Spleen (tissue), 7 donors: ENCODE measurements around the gene STAU1.

Source experiments
- CTCF ChIP-seq, 11 experiments: fragments of 200-600 bp in 7 of 11; fragments of 450-650 bp in 4 of 11; sonication (generic) in 4 of 11; IDR thresholded peaks in 8 of 11; conservative IDR thresholded peaks in 3 of 11; 1 replicate in 7 of 11; 2 replicates in 4 of 11; pipeline versions ENCODE4 v1.4.0 to v1.8.0; 2016 to 2021; ENCODE audit warnings: antibody characterized with exemption in 11 of 11, inconsistent platforms in 4 of 11, mild to moderate bottlenecking in 1 of 11
- POLR2A ChIP-seq, 3 donors: fragments of 450-650 bp; IDR thresholded peaks; one replicate each; pipeline ENCODE4 v1.5.1; 2017; ENCODE audit warnings: antibody characterized with exemption in 3 of 3, mild to moderate bottlenecking in 1 of 3
- POLR2AphosphoS5 ChIP-seq, 3 donors: sonication (generic); formaldehyde crosslinking; IDR thresholded peaks; one replicate each; pipeline ENCODE4 v1.5.1; 2017; ENCODE audit warnings: antibody characterized with exemption in 3 of 3
- donor health status: DM: no; HTN: no; CAD: no; lungs with moderate emphysema.
- donor health status: DM: no; HTN: no; CAD: no.
- donor health status: DM: no; HTN: no; CAD: no.

DNA sequence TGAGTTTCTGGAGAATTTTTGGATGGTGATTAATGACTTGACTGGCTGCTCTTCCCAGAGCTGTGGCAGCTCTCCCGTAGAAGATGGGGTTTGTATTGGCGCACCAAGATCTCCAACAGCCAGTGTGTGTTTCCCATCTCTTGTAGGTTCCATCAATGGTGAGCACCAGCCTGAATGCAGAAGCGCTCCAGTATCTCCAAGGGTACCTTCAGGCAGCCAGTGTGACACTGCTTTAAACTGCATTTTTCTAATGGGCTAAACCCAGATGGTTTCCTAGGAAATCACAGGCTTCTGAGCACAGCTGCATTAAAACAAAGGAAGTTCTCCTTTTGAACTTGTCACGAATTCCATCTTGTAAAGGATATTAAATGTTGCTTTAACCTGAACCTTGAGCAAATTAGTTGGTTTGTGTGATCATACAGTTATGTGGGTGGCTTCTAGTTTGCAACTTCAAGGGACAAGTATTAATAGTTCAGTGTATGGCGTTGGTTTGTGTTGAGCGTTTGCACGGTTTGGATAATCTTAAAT, 91.9 kb downstream of the STAU1 start:
- no peak for TF ChIP-seq CTCF (IDR thresholded peaks at IDR 0.05 in 8 of 11, conservative IDR thresholded peaks at IDR 0.05 in 3 of 11)
- no peak for TF ChIP-seq POLR2A (IDR thresholded peaks at IDR 0.05)
- no peak for TF ChIP-seq POLR2AphosphoS5 (IDR thresholded peaks at IDR 0.05)
